GF-D8 (cell line): ENCODE measurements around the gene CT45A1.
"Not testable (repeated sequence)": the region's sequence is repeated elsewhere in the genome, so short reads cannot be mapped to it uniquely, and the experiment has no call there.

Experiments
- DNase-seq: peaks from one replicate; lab custom pipeline; 2025; lab: John Stamatoyannopoulos, UW

Gene CT45A1, protein sequence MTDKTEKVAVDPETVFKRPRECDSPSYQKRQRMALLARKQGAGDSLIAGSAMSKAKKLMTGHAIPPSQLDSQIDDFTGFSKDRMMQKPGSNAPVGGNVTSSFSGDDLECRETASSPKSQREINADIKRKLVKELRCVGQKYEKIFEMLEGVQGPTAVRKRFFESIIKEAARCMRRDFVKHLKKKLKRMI

GRCh38 chrX:135713183-135713689 lies at the start of gene CT45A1:
TSS of gene CT45A1 (plus strand) at chrX:135713639. CDS start at chrX:135718941, 5,302 bp downstream.
- DNase-seq, result not testable (repeated sequence)

DNA sequence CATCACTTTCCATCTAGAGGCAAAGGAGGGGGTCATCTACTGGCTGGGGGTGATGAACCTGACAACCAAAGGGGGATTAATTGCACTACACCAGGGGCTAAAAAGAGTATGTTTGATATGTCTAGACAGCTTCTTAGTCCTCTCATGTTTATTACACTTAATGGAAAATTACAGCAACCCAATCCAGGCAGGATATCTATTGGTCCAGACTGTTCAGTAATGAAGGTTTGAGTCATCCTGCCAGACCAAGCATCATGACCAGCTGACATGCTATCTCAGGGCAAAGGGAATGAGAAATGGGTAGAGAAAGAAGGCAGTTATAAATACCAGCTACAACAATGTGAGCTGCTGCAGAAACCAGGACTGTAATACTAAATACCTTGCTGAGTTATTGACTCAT lies 40.5 kb upstream of the CT45A1 start:
- not testable (repeated sequence) for DNase-seq

DNA sequence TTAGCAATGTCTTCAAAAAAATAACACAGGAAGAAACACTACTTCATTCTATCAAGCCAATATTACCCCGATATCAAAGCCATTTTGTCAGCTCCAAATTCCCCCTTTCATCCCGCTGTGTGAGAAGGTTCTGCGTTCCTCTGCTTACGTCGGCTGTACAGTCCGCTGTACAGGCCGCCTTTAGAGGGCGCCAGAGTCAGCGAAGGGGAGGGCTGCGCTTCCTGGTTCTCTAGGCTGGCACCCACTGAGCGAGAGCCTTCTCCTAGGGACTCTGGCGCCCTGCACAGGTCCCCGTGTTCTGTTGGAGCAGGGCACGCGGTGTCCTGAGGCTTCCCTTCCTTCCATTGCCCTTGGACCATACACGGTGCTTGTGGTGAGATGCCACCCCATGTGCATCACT lies 25.3 kb upstream of the CT45A1 start:
- no peak for DNase-seq

GRCh38 chrX:135695471-135695870 lies 18.0 kb upstream of the CT45A1 start:
- DNase-seq, result no peak

- DNase-seq, result no peak
These were observed 15.8 kb upstream of the CT45A1 start for GRCh38 chrX:135697601-135698000.

DNA sequence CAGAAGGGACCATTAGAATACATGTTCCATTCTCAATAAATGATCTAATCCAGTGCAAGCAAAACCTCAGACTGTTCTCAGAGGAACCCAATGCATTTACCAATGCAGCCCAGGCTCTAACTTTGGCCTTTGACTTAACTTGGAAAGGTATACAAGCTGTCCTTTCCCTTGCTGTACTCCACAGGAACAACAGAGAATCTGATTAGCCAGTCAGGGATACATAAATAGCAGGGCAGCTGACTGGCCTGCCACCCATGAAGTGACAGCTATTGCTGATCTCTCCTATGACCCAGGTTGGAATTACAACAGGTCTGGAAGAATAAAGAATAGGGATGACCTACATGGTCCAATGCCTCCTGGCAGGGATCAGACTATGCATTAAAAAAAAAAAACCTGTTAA lies 14.5 kb upstream of the CT45A1 start:
- DNase-seq, result no peak

DNA sequence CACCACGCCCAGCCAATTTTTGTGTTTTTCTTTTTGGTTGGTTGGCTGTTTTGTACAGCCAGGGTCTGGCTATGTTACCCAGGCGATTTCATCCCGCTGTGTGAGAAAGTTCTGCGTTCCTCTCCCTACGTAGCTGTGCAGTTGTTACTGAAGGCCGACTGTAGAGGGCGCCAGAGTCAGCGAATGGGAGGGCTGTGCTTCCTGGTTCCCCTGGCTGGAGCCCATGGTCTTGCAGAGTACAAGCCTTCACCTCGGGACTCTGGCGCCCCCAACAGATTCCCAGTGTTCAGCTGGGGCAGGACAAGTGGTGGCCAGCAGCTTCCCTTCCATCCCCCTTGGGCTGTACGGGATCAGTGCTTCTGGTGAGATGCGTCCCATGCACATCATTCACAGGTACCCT lies 5.6 kb upstream of the CT45A1 start:
- no peak for DNase-seq

GRCh38 chrX:135713795-135714194 lies 356 bp downstream of the CT45A1 start:
- DNase-seq, result no peak

- DNase-seq, result not testable (repeated sequence)
These were observed 21.2 kb downstream of the CT45A1 start for GRCh38 chrX:135734666-135735065.

DNA sequence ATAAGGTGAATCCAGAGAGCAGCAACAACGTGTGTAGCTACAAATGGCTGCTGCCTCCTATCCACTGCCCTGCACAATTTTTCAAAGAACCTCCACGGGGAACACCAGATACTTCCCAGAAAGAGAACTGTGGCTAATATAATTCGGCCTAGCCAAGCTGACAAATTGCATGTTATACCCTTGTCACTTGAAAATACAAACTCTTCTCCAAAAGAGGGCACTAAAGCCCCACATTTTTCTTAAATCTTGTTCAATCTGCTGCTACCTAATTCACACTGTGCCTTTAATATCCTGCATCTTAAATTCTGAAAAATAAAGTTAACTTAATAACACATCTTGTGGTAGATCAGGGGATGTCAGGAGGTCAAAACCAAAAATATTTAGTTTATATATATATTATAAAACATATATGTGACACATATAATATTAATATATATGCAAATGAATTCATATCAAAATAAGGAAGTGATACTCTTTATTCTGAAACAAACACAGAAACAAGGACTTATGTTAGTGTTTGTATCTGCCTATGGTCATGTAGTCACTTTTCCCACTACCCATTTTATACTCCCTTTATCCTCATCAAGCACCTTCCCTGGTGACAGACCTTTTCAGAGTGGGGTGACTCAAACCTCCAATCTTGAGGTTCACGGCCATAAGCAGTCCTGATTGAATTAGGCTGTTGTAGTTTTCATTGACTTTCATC lies 24.1 kb downstream of the CT45A1 start:
- no peak for DNase-seq

- DNase-seq, result no peak
These were observed 27.3 kb downstream of the CT45A1 start for GRCh38 chrX:135740681-135741149.

DNA sequence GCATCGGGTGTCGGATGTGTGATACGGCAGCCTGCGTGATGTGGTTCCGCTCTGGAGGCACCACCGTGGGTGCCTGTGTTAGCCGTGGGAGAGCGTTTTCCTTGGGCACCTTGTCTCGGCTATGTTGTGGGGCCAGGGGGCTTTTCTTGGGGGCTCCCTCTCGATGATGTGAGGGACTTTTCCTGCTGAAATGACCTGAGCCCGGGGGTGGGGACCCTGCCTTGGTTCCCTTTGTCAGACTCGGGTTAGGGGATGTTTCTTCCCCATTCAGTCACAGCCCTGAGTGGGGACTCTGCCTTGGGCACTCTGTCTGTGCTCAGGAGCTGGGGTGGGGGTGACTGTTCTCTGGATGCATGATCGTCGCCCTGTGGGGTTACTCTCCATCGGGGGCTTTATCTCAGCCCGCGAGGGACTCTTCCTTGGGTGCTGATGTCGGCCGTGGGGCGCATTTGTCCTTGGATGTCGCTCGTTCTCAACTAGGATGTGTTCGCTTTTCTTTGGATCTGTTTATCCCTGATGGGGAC lies 27.8 kb downstream of the CT45A1 start:
- DNase-seq, result no peak

- not testable (repeated sequence) for DNase-seq
These were observed 31.3 kb downstream of the CT45A1 start for GRCh38 chrX:135744739-135745138.

- DNase-seq, result not testable (repeated sequence)
These were observed 54.7 kb downstream of the CT45A1 start, which contains the start of gene CT45A3 for GRCh38 chrX:135768091-135768490. TSS of gene CT45A3 (minus strand) at chrX:135768191. CDS start at chrX:135764444, 3,747 bp downstream.
